HCT116 (cell line): Measurements from ENCODE around the gene ZBTB16. TPM values are rescaled to one million over a fixed set of nuclear protein-coding genes. Genes with fewer than 3 reads are reported as not detected.

Source experiments
- ATAC-seq: fragments of 200-7000 bp; cut with Tn5 transposase; 2 replicates; pipeline ENCODE4 v1.9.1; 2020; ENCODE audit warnings: mild to moderate bottlenecking, moderate library complexity
- BruUV-seq: library from RNA; stranded (reverse); fragments of 400-500 nt; replicated peaks from 2 replicates; lab custom pipeline; 2021; lab: Mats Ljungman, UMichigan
- CTCF ChIA-PET: fragments of 300-600 bp; sonication (Branson Sonifier 250); formaldehyde crosslinking; loops from one replicate; lab custom pipeline; 2021; ENCODE audit warnings: antibody characterized with exemption; lab: Charles Lee
- POLR2A ChIA-PET: fragments of 300-600, 350-600 bp; sonication (Branson Sonifier 250); formaldehyde crosslinking; loops from one replicate; lab custom pipeline; 2021; ENCODE audit warnings: antibody characterized with exemption; lab: Charles Lee
- RAD21 ChIA-PET, 2 experiments: fragments of 300-600 bp; sonication (Branson Sonifier 250); formaldehyde crosslinking; loops; one replicate each; lab custom pipeline; 2023; ENCODE audit warnings: low total read pairs in 2 of 2; ENCODE audit not compliant: uncharacterized antibody in 2 of 2, unreplicated experiment in 2 of 2, low non-redundant PET in 1 of 2; lab: Charles Lee
- DNase-seq: peaks from one replicate; pipeline ENCODE4 v3.0.0-alpha.2; 2010; ENCODE audit warnings: low read depth, low spot score
- H2AFZ ChIP-seq: fragments of 200-600 bp; shearing (Covaris generic), sonication (generic); 2 replicates; pipeline ENCODE4 v1.6.1; 2017; ENCODE audit warnings: low read depth, mixed run types, mixed read lengths, antibody characterized with exemption, low read length; ENCODE audit not compliant: poor library complexity, severe bottlenecking
- H3K27ac ChIP-seq: 2 replicates; pipeline ENCODE4 v1.5.1; 2012; ENCODE audit warnings: low read depth, low read length
- H3K27me3 ChIP-seq: fragments of 200-600 bp; sonication (generic); 2 replicates; pipeline ENCODE4 v1.6.1; 2016; ENCODE audit warnings: mixed run types, low read length, mixed read lengths; ENCODE audit not compliant: insufficient read depth
- H3K36me3 ChIP-seq, 2 experiments: fragments of 200-500 bp in 1 of 2; fragments of 200-600 bp in 1 of 2; sonication (Bioruptor generic) in 1 of 2; sonication (generic) in 1 of 2; 2 replicates each; pipeline versions ENCODE4 v1.5.1 to v1.6.1; 2014 to 2016; ENCODE audit warnings: low read length in 2 of 2, inconsistent platforms in 1 of 2, mixed read lengths in 1 of 2, mixed run types in 1 of 2; ENCODE audit not compliant: insufficient read depth in 2 of 2, control insufficient read depth in 1 of 2
- H3K4me1 ChIP-seq, 2 experiments: fragments of 200-600 bp in 1 of 2; sonication (generic) in 1 of 2; 2 replicates each; pipeline versions ENCODE4 v1.5.1 to v1.6.1; 2012 to 2017; ENCODE audit warnings: low read length in 2 of 2, inconsistent platforms in 1 of 2, mild to moderate bottlenecking in 1 of 2, mixed read lengths in 1 of 2, mixed run types in 1 of 2, moderate library complexity in 1 of 2; ENCODE audit not compliant: insufficient read depth in 2 of 2, control insufficient read depth in 1 of 2
- H3K4me2 ChIP-seq: fragments of 200-600 bp; sonication (generic); 2 replicates; pipeline ENCODE4 v1.6.1; 2017; ENCODE audit warnings: mixed run types, low read length, mixed read lengths
- H3K4me3 ChIP-seq, 2 experiments: fragments of 200-600 bp in 1 of 2; sonication (generic) in 1 of 2; replicated peaks in 1 of 2; 2 replicates each; pipeline ENCODE4 v1.5.1; 2011 to 2016; ENCODE audit warnings: low read length in 2 of 2, control low read depth in 1 of 2, low read depth in 1 of 2, mild to moderate bottlenecking in 1 of 2, mixed read lengths in 1 of 2, mixed run types in 1 of 2
- H3K79me2 ChIP-seq: fragments of 200-600 bp; sonication (generic); 2 replicates; pipeline ENCODE4 v1.6.1; 2017; ENCODE audit warnings: mild to moderate bottlenecking, mixed run types, low read length, moderate library complexity, mixed read lengths; ENCODE audit not compliant: insufficient read depth
- H3K9ac ChIP-seq: fragments of 200-600 bp; sonication (generic); 2 replicates; pipeline ENCODE4 v1.6.1; 2016; ENCODE audit warnings: low read length, mixed read lengths
- H3K9me2 ChIP-seq: fragments of 200-600 bp; sonication (generic), shearing (Covaris generic); 2 replicates; pipeline ENCODE4 v1.6.1; 2017; ENCODE audit warnings: mixed run types, mild to moderate bottlenecking, moderate library complexity; ENCODE audit not compliant: insufficient read depth
- H3K9me3 ChIP-seq, 2 experiments: fragments of 200-500 bp in 1 of 2; fragments of 200-600 bp in 1 of 2; sonication (Bioruptor generic) in 1 of 2; sonication (generic) in 1 of 2; 2 replicates each; pipeline ENCODE4 v1.6.1; 2014 to 2017; ENCODE audit warnings: low read length in 2 of 2, mixed read lengths in 2 of 2, inconsistent platforms in 1 of 2, low read depth in 1 of 2, mild to moderate bottlenecking in 1 of 2, mixed run types in 1 of 2, moderate library complexity in 1 of 2; ENCODE audit not compliant: control insufficient read depth in 1 of 2, insufficient read depth in 1 of 2
- H4K20me1 ChIP-seq: fragments of 200-600 bp; sonication (generic), shearing (Covaris generic); 2 replicates; pipeline ENCODE4 v1.6.1; 2017; ENCODE audit warnings: mixed run types, mild to moderate bottlenecking, moderate library complexity; ENCODE audit not compliant: insufficient read depth
- ATF3 ChIP-seq: IDR thresholded peaks from 2 replicates; pipeline ENCODE4 v1.6.1; 2012
- CBX3 ChIP-seq: IDR thresholded peaks from 2 replicates; pipeline ENCODE4 v1.6.1; 2012; ENCODE audit warnings: low read depth
- CEBPB ChIP-seq: IDR thresholded peaks from 2 replicates; pipeline ENCODE4 v1.6.1; 2012; ENCODE audit warnings: low read depth
- CTCF ChIP-seq, 3 experiments: fragments of 200-600 bp in 1 of 3; sonication (generic) in 1 of 3; IDR thresholded peaks in 2 of 3; conservative IDR thresholded peaks in 1 of 3; 2 replicates each; pipeline ENCODE4 v1.5.1; 2012 to 2017; ENCODE audit warnings: low read depth in 2 of 3, low read length in 2 of 3, antibody characterized with exemption in 1 of 3, borderline replicate concordance in 1 of 3, control low read depth in 1 of 3, mild to moderate bottlenecking in 1 of 3, mixed read lengths in 1 of 3, mixed run types in 1 of 3, moderate library complexity in 1 of 3; ENCODE audit not compliant: insufficient read depth in 1 of 3
- EGR1 ChIP-seq: IDR thresholded peaks from 2 replicates; pipeline ENCODE4 v1.6.1; 2012; ENCODE audit warnings: low read depth
- ELF1 ChIP-seq: IDR thresholded peaks from 2 replicates; pipeline ENCODE4 v1.6.1; 2012; ENCODE audit warnings: low read depth, borderline replicate concordance
- EZH2 ChIP-seq: fragments of 200-600 bp; sonication (generic); IDR thresholded peaks from 2 replicates; pipeline ENCODE4 v1.6.1; 2017; ENCODE audit warnings: antibody characterized with exemption, mixed run types
- EZH2phosphoT487 ChIP-seq: fragments of 200-600 bp; IDR thresholded peaks from 2 replicates; pipeline ENCODE4 v1.6.1; 2018; ENCODE audit warnings: antibody characterized with exemption, borderline replicate concordance
- JUND ChIP-seq: IDR thresholded peaks from 2 replicates; pipeline ENCODE4 v1.6.1; 2012
- POLR2A ChIP-seq: IDR thresholded peaks from 2 replicates; pipeline ENCODE4 v1.7.0; 2011; ENCODE audit warnings: borderline replicate concordance; ENCODE audit not compliant: insufficient read depth, insufficient read length; ENCODE audit errors: extremely low read depth
- POLR2AphosphoS5 ChIP-seq: IDR thresholded peaks from 2 replicates; pipeline ENCODE4 v1.6.1; 2011; ENCODE audit warnings: mild to moderate bottlenecking, low read depth, low read length, moderate library complexity
- RAD21 ChIP-seq: IDR thresholded peaks from 2 replicates; pipeline ENCODE4 v1.6.1; 2012; ENCODE audit warnings: low read depth, mild to moderate bottlenecking
- REST ChIP-seq: IDR thresholded peaks from 2 replicates; pipeline ENCODE4 v1.6.1; 2012; ENCODE audit warnings: low read depth
- SP1 ChIP-seq: IDR thresholded peaks from 2 replicates; pipeline ENCODE4 v1.6.1; 2012; ENCODE audit warnings: low read depth
- YY1 ChIP-seq: IDR thresholded peaks from 2 replicates; pipeline ENCODE4 v1.6.1; 2011; ENCODE audit warnings: low read length, low read depth, moderate library complexity, mild to moderate bottlenecking; ENCODE audit not compliant: insufficient replicate concordance; ENCODE audit errors: extremely low read depth
- ZBTB33 ChIP-seq: IDR thresholded peaks from 2 replicates; pipeline ENCODE4 v1.6.1; 2011; ENCODE audit warnings: mild to moderate bottlenecking, low read length, moderate library complexity; ENCODE audit not compliant: insufficient replicate concordance; ENCODE audit errors: extremely low read depth
- ZFX ChIP-seq: fragments of 450-650 bp; IDR thresholded peaks from 2 replicates; pipeline ENCODE4 v1.6.1; 2017
- intact Hi-C: fragments of 100-400 bp; cut with micrococcal nuclease; formaldehyde crosslinking; loops from 2 replicates; pipeline ENCODE4 v1.10.0; 2022
- total RNA-seq: library from RNA; stranded (reverse); gene quantifications from one replicate; pipeline ENCODE4 v1.2.1, GENCODE V29; 2021; ENCODE audit not compliant: unreplicated experiment

ZBTB16 gene
- total RNA-seq, 1 experiment from 2014 or later = 0.30 TPM

- no peak overlapping the region for H3K4me2 ChIP-seq
- BruUV-seq = no TSS peak
- no peaks in the 10 kb centered on the region for H4K20me1 ChIP-seq
- intact Hi-C loops = no loop called here
- H3K4me1 ChIP-seq = no peaks in the 10 kb centered on the region
- POLR2A ChIA-PET = no interaction called here
- ATAC-seq (no peak), DNase-seq (no peak)
- no peak overlapping the region for H3K9ac ChIP-seq
- peaks cover 80% of the 10 kb centered on the region for H3K27me3 ChIP-seq
- no peak overlapping the region for H3K27ac ChIP-seq
- H3K36me3 ChIP-seq = no peaks in the 10 kb centered on the region
- H3K4me3 ChIP-seq = no peak overlapping the region
- RAD21 ChIA-PET = no interaction called here
- no peak overlapping the region for H2AFZ ChIP-seq
- no peaks in the 10 kb centered on the region for H3K9me3 ChIP-seq
- CTCF ChIA-PET = no interaction called here
- TF ChIP-seq EZH2phosphoT487 (no peak), EGR1 (no peak), YY1 (no peak), CEBPB (no peak), POLR2A (no peak), ZBTB33 (no peak), POLR2AphosphoS5 (no peak), JUND (no peak), CTCF (IDR thresholded peaks at IDR 0.05 in 2 of 3, conservative IDR thresholded peaks at IDR 0.05 in 1 of 3; ENCODE audit: borderline replicate concordance in 1 of 3, insufficient read depth in 1 of 3, low read depth in 2 of 3, low read length in 2 of 3) (no peak), EZH2 (no peak), ZFX (no peak), RAD21 (no peak), CBX3 (no peak), REST (no peak), SP1 (no peak), ATF3 (no peak), ELF1 (no peak)
- TF ChIP-seq, all 23 proteins: peak for 0
- no peaks in the 10 kb centered on the region for H3K9me2 ChIP-seq
- H3K79me2 ChIP-seq = no peaks in the 10 kb centered on the region
Observed at GRCh38 chr11:114132417-114132816, 72.9 kb downstream of the ZBTB16 start.
